Astrocyte of the spinal cord (primary cell): ENCODE results near the gene PODN.

Experiments
- DNase-seq: peaks from one replicate; pipeline ENCODE4 v3.0.0; 2011; ENCODE audit warnings: low read depth, low spot score
- H3K4me3 ChIP-seq: 2 replicates; pipeline ENCODE4 v1.5.1; 2011; ENCODE audit warnings: low read depth, mild to moderate bottlenecking, low read length, moderate library complexity
- CTCF ChIP-seq: IDR thresholded peaks from 2 replicates; pipeline ENCODE4 v1.5.1; 2012; ENCODE audit warnings: low read depth, mild to moderate bottlenecking, low read length, inconsistent platforms
- in situ Hi-C: cut with HindIII; loops from 2 replicates; pipeline ENCODE4 v1.10.0; 2017; ENCODE audit warnings: low sequenced_read_pairs

Gene PODN

DNA sequence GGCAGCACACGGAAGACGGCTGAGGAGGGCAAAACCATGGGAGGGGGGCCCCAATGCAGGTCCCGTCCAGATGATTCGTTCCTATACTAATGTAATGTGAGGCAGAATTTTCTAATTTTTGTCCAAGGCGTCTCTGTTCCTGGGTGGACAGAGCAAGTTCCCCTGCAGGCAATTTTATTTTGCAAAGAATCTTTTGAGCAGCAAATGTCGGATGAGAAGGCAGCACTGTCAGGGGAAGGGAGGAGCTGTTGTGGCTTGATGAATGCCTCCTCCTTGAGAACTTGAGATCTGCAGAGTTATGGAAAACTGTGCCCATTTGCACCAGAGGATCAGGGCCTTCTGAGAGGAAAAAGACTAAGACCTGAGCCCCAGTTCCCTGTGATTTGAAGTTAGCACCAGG lies 63.1 kb downstream of the PODN start:
- no peak overlapping the region for H3K4me3 ChIP-seq
- no peak for DNase-seq
- in situ Hi-C loops: no loop called here
- TF ChIP-seq CTCF: no peak

GRCh38 chr1:53125623-53126360 lies 63.8 kb downstream of the PODN start:
- TF ChIP-seq CTCF: no peak
- in situ Hi-C loops: no loop called here
- H3K4me3 ChIP-seq: no peak overlapping the region
- no peak for DNase-seq

GRCh38 chr1:53126495-53126894 lies 64.5 kb downstream of the PODN start:
- DNase-seq: no peak
- no peak overlapping the region for H3K4me3 ChIP-seq
- in situ Hi-C loops: no loop called here
- TF ChIP-seq CTCF: no peak

DNA sequence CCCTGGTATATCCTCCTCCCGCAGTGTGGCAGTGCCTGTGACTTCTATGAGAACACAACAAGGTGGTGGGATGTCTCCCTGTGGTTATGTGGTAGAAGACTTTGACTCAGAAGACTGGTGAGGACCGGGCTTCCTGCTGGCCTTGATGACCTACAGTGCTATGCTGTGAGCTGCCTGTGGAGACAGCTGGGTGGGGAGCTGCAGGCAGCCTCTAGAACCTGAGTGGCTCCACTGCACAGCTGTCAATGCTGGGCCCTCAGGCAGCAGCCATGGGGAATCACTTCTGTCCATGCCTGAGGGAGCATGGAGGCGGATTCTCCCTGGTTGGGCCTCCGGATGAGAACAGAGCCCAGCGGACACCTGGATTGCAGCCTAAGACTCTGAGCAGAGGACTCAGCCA lies 65.5 kb downstream of the PODN start:
- DNase-seq: no peak
- in situ Hi-C loops: no loop called here
- no peak for TF ChIP-seq CTCF
- H3K4me3 ChIP-seq: no peak overlapping the region

DNA sequence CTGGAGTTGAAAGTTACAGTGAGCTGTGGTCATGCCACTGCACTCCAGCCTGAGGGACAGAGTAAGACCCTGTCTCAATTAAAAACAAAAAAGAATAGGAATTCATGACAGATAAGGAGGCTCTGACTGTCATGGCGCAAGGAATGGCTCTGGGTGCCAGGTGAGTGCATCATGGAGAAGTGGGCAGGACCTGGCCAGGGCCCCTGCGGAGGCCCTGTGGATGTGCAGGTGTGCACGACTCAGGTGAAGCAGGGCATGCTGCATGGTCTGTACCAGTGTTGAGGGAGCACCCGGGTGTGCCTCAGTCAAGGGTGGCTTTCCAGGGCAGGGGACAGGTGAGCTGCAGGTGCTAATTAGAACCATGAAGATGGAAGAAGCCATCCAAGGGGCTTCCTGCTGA lies 66.4 kb downstream of the PODN start:
- in situ Hi-C loops: no loop called here
- no peak overlapping the region for H3K4me3 ChIP-seq
- no peak for TF ChIP-seq CTCF

GRCh38 chr1:53129891-53130597 lies 68.0 kb downstream of the PODN start:
- no peak for DNase-seq
- in situ Hi-C loops: no loop called here
- TF ChIP-seq CTCF: no peak

More for the DNA sequence above, 66.4 kb downstream of the PODN start:
- no peak for DNase-seq

More at GRCh38 chr1:53129891-53130597, 68.0 kb downstream of the PODN start:
- H3K4me3 ChIP-seq: no peak overlapping the region
